ENCODE data around the gene AKAP8L.
"Not testable (repeated sequence)": the region's sequence is repeated elsewhere in the genome, so short reads cannot be mapped to it uniquely, and the experiment has no call there.

The AKAP8L gene

GRCh38 chr19:15417699-15418098, 1.1 kb downstream of the AKAP8L start:
- TF ChIP-seq CTCF (IDR thresholded peaks at IDR 0.05; ENCODE audit: low read depth, low read length) (no peak), MAX (IDR thresholded peaks at IDR 0.05; ENCODE audit: low read depth, low read length) (no peak), POLR2A (IDR thresholded peaks at IDR 0.05; ENCODE audit: extremely low read depth, insufficient read length) (no peak), MYC (IDR thresholded peaks at IDR 0.05; ENCODE audit: low read depth, low read length) (no peak)
- DNase-seq (ENCODE audit: low read depth) = no peak
- peak overlapping the region; percentile 97 for H3K4me3 ChIP-seq (ENCODE audit: low read depth, low read length)

GRCh38 chr19:15412832-15413231, 6.0 kb downstream of the AKAP8L start:
- no peak for TF ChIP-seq CTCF (IDR thresholded peaks at IDR 0.05; ENCODE audit: low read depth, low read length)
- TF ChIP-seq MAX (IDR thresholded peaks at IDR 0.05; ENCODE audit: low read depth, low read length) = no peak
- no peak for TF ChIP-seq MYC (IDR thresholded peaks at IDR 0.05; ENCODE audit: low read depth, low read length)
- no peak for TF ChIP-seq POLR2A (IDR thresholded peaks at IDR 0.05; ENCODE audit: extremely low read depth, insufficient read length)
- DNase-seq (ENCODE audit: low read depth) = no peak
- H3K4me3 ChIP-seq (ENCODE audit: low read depth, low read length) = no peak overlapping the region

- not testable (repeated sequence) for H3K4me3 ChIP-seq (ENCODE audit: low read depth, low read length)
- DNase-seq (ENCODE audit: low read depth) = peak; percentile 24
Observed at GRCh38 chr19:15411351-15411750, 7.4 kb downstream of the AKAP8L start.

GRCh38 chr19:15404780-15405211, 14.0 kb downstream of the AKAP8L start:
- TF ChIP-seq MYC (IDR thresholded peaks at IDR 0.05; ENCODE audit: low read depth, low read length) (no peak), MAX (IDR thresholded peaks at IDR 0.05; ENCODE audit: low read depth, low read length) (no peak), CTCF (IDR thresholded peaks at IDR 0.05; ENCODE audit: low read depth, low read length) (no peak), POLR2A (IDR thresholded peaks at IDR 0.05; ENCODE audit: extremely low read depth, insufficient read length) (no peak)

GRCh38 chr19:15404097-15404779, 14.6 kb downstream of the AKAP8L start:
- TF ChIP-seq MYC (IDR thresholded peaks at IDR 0.05; ENCODE audit: low read depth, low read length) (no peak), POLR2A (IDR thresholded peaks at IDR 0.05; ENCODE audit: extremely low read depth, insufficient read length) (no peak), CTCF (IDR thresholded peaks at IDR 0.05; ENCODE audit: low read depth, low read length) (no peak), MAX (IDR thresholded peaks at IDR 0.05; ENCODE audit: low read depth, low read length) (no peak)
- no peak for DNase-seq (ENCODE audit: low read depth)

More at GRCh38 chr19:15404780-15405211, 14.0 kb downstream of the AKAP8L start:
- H3K4me3 ChIP-seq (ENCODE audit: low read depth, low read length) = no peak overlapping the region
- DNase-seq (ENCODE audit: low read depth) = no peak

GRCh38 chr19:15403151-15403531, 15.6 kb downstream of the AKAP8L start:
- H3K4me3 ChIP-seq (ENCODE audit: low read depth, low read length) = no peak overlapping the region
- no peak for DNase-seq (ENCODE audit: low read depth)
- TF ChIP-seq POLR2A (IDR thresholded peaks at IDR 0.05; ENCODE audit: extremely low read depth, insufficient read length) (no peak), MYC (IDR thresholded peaks at IDR 0.05; ENCODE audit: low read depth, low read length) (no peak), MAX (IDR thresholded peaks at IDR 0.05; ENCODE audit: low read depth, low read length) (no peak), CTCF (IDR thresholded peaks at IDR 0.05; ENCODE audit: low read depth, low read length) (no peak)

More at GRCh38 chr19:15404097-15404779, 14.6 kb downstream of the AKAP8L start:
- H3K4me3 ChIP-seq (ENCODE audit: low read depth, low read length) = no peak overlapping the region

All from NB4 (cell line).